SIG-M5 treated with dmso at 0.1 percent for 504 hours (cell line): ENCODE data around the gene NDUFB2.
"Not testable (repeated sequence)": the region's sequence is repeated elsewhere in the genome, so short reads cannot be mapped to it uniquely, and the experiment has no call there.

Source experiments
- DNase-seq: peaks from one replicate; lab custom pipeline; 2025; ENCODE audit not compliant: unreplicated experiment; lab: John Stamatoyannopoulos, UW

The NDUFB2 gene

DNA sequence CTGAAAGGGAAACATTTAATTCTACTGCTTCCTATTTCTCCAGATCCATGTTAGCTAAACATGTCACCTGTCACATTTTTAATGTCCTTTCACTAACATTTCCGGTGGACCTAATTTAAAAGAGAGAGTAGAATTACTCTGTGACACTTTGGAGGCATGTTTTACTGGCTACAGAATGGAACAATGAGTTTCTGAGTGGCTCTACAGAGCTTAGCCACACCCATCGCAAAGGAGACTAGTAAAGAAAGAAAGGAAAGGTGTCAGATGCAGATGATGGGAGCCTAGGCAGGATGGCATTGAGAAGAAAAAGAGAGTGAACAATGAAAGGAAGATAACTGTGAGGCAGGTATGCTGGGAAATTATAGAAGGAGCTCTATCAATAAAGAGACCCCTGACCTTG, 35.9 kb downstream of the NDUFB2 start:
- DNase-seq: no peak

- DNase-seq: no peak
Measured at GRCh38 chr7:140734096-140734495, 37.6 kb downstream of the NDUFB2 start.

DNA sequence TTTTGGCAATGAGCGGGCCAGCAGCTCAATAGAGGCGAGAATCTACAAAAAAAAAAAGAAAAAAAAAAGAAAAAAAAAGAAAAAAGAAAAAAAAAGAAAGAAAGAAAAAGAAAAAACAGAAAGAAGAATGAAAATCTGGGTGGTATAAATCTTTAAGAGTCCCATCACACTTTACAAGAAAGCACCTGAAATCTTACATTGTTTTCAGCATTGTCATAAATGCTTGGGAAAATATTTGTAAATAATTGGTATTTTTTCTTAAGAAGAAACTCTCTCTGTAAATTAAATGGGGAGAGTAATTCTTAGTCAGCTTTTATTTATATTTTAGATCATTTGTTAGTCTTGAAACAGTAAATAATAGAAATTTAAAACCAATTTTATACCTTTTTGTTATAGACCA, 38.2 kb downstream of the NDUFB2 start:
- DNase-seq: no peak

- no peak for DNase-seq
Measured at GRCh38 chr7:140738280-140738679, 41.8 kb downstream of the NDUFB2 start.

DNA sequence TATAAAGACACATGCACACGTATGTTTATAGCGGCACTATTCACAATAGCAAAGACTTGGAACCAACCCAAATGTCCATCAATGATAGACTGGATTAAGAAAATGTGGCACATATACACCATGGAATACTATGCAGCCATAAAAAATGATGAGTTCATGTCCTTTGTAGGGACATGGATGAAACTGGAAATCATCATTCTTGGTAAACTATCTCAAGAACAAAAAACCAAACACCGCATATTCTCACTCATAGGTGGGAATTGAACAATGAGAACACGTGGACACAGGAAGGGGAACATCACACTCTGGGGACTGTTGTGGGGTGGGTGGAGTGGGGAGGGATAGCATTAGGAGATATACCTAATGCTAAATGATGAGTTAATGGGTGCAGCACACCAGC, 46.7 kb downstream of the NDUFB2 start:
- not testable (repeated sequence) for DNase-seq

- no peak for DNase-seq
Measured at GRCh38 chr7:140744005-140744404, 47.5 kb downstream of the NDUFB2 start.

DNA sequence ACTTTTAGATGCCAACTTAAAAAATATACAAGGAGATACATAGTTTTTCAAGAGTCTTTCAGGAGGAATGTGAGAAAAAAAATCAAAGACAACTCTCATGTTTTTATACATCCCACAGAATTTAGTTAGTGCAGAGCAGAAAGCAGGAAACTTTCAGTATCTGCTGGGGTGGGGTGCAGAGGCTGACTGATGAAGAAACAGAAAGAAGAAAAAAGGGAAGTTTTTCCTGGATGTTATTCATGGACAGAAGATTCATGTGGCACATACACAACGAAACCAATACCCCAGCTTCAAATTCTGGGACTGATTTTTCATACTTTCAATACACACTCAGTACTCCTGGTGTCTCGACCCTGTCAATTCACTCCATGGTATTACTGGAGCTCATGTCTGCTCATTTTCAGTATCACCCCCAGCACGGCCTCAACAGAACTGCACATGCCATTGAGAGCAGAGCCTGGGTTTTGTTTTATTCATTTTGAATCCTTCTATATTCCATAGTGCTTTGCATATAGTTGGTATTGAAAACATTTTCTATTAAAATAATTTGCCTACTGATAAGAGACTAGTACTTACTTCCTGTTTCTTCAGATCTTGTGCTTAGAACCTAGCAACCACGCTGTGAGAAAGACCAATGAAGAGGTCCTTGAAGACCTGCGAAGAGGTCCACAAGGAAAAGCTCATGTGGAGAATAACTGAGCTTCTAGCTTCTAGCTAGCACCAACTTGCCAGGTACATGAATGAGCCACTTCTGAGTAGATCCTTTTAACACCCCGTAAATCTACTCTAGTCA, 49.0 kb downstream of the NDUFB2 start:
- DNase-seq: peak; percentile 16

GRCh38 chr7:140746751-140747150, 50.2 kb downstream of the NDUFB2 start:
- DNase-seq: no peak

GRCh38 chr7:140752533-140752932, 56.0 kb downstream of the NDUFB2 start:
- DNase-seq: peak; percentile 60

DNA sequence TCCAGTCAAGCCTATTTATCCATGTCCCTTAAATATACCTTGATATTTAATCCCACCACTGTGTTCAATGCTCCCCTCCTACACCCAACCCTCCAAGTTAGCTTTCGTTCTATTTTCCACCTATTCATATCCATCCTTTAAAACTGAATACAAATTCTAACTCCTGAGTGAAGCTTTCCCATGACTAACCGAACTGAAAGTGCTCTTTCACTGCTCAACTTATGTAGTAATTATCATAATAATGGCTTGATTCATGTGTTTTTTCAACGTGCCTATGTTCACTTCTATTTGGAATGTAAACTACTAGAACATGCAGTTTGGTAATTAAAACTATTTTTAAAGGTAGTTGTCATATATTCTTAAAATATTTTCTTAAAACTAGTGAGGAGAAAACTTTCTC, 58.0 kb downstream of the NDUFB2 start:
- DNase-seq: no peak
